Measurements from ENCODE around the gene PTH1R. TPM values are rescaled to one million over a fixed set of nuclear protein-coding genes. Genes with fewer than 3 reads are reported as not detected.

Gene PTH1R
- total RNA-seq, 1 experiment from 2014 or later = 0.32 TPM

DNA sequence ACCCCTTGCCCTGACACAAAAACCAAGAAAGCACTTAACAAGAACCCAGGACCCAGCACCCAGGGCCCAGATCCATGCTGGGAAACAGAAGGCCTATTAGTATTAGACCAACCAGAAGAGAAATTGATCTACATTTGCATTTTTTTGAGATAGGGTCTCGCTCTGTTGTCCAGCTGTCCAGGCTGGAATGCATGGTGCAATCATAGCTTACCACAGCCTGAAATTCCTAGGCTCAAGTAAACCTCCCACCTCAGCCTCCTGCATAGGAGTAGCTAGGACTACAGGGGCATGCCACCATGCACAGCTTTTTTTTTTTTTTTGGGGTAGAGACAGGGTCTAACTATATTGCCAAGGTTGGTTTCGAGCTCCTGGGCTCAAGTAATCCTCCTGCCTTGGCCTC, 72.7 kb downstream of the PTH1R start:
- CTCF ChIA-PET = no interaction called here
- ATAC-seq = no peak
- RAD21 ChIA-PET (ENCODE audit: low non-redundant PET in 1 of 2, low total read pairs in 2 of 2, uncharacterized antibody in 2 of 2, unreplicated experiment in 2 of 2) = no interaction called here
- no TSS peak for BruUV-seq (replicated peaks)
- Histone ChIP-seq H3K36me3 (ENCODE audit: control insufficient read depth in 1 of 2, insufficient read depth in 2 of 2, low read length in 2 of 2) (peaks cover 0 to 9% of the 10 kb centered on the region in 2 experiments; a peak in 1 of 4 replicates), H3K27me3 (ENCODE audit: insufficient read depth, low read length) (no peaks in the 10 kb centered on the region), H3K9me3 (ENCODE audit: control insufficient read depth in 1 of 2, insufficient read depth in 1 of 2, low read depth in 1 of 2, low read length in 2 of 2) (no peaks in the 10 kb centered on the region), H2AFZ (ENCODE audit: low read depth, low read length, poor library complexity, severe bottlenecking) (no peak overlapping the region), H3K9me2 (ENCODE audit: insufficient read depth) (no peaks in the 10 kb centered on the region), H3K9ac (ENCODE audit: low read length) (no peak overlapping the region), H4K20me1 (ENCODE audit: insufficient read depth) (peaks cover 49% of the 10 kb centered on the region), H3K4me3 (replicated peaks in 1 of 2; ENCODE audit: low read depth in 1 of 2, low read length in 2 of 2) (no peak overlapping the region), H3K27ac (ENCODE audit: low read depth, low read length) (no peak overlapping the region), H3K4me1 (ENCODE audit: control insufficient read depth in 1 of 2, insufficient read depth in 2 of 2, low read length in 2 of 2) (peaks cover 51 to 77% of the 10 kb centered on the region in 2 experiments), H3K79me2 (ENCODE audit: insufficient read depth, low read length) (peaks cover 98% of the 10 kb centered on the region), H3K4me2 (ENCODE audit: low read length) (peak overlapping the region; percentile 64)
- POLR2A ChIA-PET = interaction anchor here (1.2 kb wide), 1 partner anchor 26 kb away, joined by 4 read pairs; the partner anchor contains the start of gene CCDC12
- TF ChIP-seq EZH2phosphoT487 (IDR thresholded peaks at IDR 0.05; ENCODE audit: borderline replicate concordance) (no peak), CEBPB (IDR thresholded peaks at IDR 0.05; ENCODE audit: low read depth) (no peak), CBX3 (IDR thresholded peaks at IDR 0.05; ENCODE audit: low read depth) (no peak), SRF (IDR thresholded peaks at IDR 0.05; ENCODE audit: low read depth) (no peak), YY1 (IDR thresholded peaks at IDR 0.05; ENCODE audit: extremely low read depth, insufficient replicate concordance, low read depth, low read length) (no peak), ZNF274 (IDR thresholded peaks at IDR 0.05; ENCODE audit: low read depth, low read length) (no peak), EGR1 (IDR thresholded peaks at IDR 0.05; ENCODE audit: low read depth) (no peak), SP1 (IDR thresholded peaks at IDR 0.05; ENCODE audit: low read depth) (no peak), FOSL1 (IDR thresholded peaks at IDR 0.05; ENCODE audit: low read depth) (no peak), ZFX (IDR thresholded peaks at IDR 0.05) (no peak), EZH2 (IDR thresholded peaks at IDR 0.05) (no peak), MAX (IDR thresholded peaks at IDR 0.05) (no peak)
- TF ChIP-seq, protein P1, sequence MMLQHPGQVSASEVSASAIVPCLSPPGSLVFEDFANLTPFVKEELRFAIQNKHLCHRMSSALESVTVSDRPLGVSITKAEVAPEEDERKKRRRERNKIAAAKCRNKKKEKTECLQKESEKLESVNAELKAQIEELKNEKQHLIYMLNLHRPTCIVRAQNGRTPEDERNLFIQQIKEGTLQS (IDR thresholded peaks at IDR 0.05) = no peak
- TF ChIP-seq, protein P2, sequence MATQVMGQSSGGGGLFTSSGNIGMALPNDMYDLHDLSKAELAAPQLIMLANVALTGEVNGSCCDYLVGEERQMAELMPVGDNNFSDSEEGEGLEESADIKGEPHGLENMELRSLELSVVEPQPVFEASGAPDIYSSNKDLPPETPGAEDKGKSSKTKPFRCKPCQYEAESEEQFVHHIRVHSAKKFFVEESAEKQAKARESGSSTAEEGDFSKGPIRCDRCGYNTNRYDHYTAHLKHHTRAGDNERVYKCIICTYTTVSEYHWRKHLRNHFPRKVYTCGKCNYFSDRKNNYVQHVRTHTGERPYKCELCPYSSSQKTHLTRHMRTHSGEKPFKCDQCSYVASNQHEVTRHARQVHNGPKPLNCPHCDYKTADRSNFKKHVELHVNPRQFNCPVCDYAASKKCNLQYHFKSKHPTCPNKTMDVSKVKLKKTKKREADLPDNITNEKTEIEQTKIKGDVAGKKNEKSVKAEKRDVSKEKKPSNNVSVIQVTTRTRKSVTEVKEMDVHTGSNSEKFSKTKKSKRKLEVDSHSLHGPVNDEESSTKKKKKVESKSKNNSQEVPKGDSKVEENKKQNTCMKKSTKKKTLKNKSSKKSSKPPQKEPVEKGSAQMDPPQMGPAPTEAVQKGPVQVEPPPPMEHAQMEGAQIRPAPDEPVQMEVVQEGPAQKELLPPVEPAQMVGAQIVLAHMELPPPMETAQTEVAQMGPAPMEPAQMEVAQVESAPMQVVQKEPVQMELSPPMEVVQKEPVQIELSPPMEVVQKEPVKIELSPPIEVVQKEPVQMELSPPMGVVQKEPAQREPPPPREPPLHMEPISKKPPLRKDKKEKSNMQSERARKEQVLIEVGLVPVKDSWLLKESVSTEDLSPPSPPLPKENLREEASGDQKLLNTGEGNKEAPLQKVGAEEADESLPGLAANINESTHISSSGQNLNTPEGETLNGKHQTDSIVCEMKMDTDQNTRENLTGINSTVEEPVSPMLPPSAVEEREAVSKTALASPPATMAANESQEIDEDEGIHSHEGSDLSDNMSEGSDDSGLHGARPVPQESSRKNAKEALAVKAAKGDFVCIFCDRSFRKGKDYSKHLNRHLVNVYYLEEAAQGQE (IDR thresholded peaks at IDR 0.05; ENCODE audit: low read depth) = no peak
- TF ChIP-seq, protein P3, sequence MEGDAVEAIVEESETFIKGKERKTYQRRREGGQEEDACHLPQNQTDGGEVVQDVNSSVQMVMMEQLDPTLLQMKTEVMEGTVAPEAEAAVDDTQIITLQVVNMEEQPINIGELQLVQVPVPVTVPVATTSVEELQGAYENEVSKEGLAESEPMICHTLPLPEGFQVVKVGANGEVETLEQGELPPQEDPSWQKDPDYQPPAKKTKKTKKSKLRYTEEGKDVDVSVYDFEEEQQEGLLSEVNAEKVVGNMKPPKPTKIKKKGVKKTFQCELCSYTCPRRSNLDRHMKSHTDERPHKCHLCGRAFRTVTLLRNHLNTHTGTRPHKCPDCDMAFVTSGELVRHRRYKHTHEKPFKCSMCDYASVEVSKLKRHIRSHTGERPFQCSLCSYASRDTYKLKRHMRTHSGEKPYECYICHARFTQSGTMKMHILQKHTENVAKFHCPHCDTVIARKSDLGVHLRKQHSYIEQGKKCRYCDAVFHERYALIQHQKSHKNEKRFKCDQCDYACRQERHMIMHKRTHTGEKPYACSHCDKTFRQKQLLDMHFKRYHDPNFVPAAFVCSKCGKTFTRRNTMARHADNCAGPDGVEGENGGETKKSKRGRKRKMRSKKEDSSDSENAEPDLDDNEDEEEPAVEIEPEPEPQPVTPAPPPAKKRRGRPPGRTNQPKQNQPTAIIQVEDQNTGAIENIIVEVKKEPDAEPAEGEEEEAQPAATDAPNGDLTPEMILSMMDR (IDR thresholded peaks at IDR 0.05 in 2 of 3, conservative IDR thresholded peaks at IDR 0.05 in 1 of 3; ENCODE audit: borderline replicate concordance in 1 of 3, insufficient read depth in 1 of 3, low read depth in 2 of 3, low read length in 2 of 3) = no peak
- no peak for DNase-seq (ENCODE audit: low read depth, low spot score)
- intact Hi-C loops (cut with micrococcal nuclease) = no loop called here

Data from HCT116 (cell line).